DOHH2 (cell line): ENCODE measurements around the gene DLGAP1.

ENCODE experiments used
- CTCF ChIP-seq: fragments of 200-600 bp; sonication (generic); IDR thresholded peaks from one replicate; pipeline ENCODE4 v1.5.1; 2014; ENCODE audit warnings: antibody characterized with exemption, mild to moderate bottlenecking, low read depth, low read length; ENCODE audit not compliant: poor library complexity, severe bottlenecking
- EZH2phosphoT487 ChIP-seq: fragments of 200-600 bp; sonication (generic); IDR thresholded peaks from 2 replicates; pipeline ENCODE4 v1.6.1; 2017; ENCODE audit warnings: borderline replicate concordance, mild to moderate bottlenecking, antibody characterized with exemption, low read length, moderate library complexity, mixed read lengths

- TF ChIP-seq CTCF (no peak), EZH2phosphoT487 (no peak)
Measured at GRCh38 chr18:3886575-3887322, 568.4 kb downstream of the DLGAP1 start.
